NCI-H524 treated with DMSO at 0.1 percent for 48 hours (cell line): ENCODE results near the gene MAGI2.
A peak's percentile ranks its signal among the peaks of the same experiment; 100 is the strongest.
"Not testable (repeated sequence)": the region's sequence is repeated elsewhere in the genome, so short reads cannot be mapped to it uniquely, and the experiment has no call there.

Experiments
- DNase-seq: peaks from one replicate; lab custom pipeline; 2025; lab: John Stamatoyannopoulos, UW

MAGI2 gene

DNA sequence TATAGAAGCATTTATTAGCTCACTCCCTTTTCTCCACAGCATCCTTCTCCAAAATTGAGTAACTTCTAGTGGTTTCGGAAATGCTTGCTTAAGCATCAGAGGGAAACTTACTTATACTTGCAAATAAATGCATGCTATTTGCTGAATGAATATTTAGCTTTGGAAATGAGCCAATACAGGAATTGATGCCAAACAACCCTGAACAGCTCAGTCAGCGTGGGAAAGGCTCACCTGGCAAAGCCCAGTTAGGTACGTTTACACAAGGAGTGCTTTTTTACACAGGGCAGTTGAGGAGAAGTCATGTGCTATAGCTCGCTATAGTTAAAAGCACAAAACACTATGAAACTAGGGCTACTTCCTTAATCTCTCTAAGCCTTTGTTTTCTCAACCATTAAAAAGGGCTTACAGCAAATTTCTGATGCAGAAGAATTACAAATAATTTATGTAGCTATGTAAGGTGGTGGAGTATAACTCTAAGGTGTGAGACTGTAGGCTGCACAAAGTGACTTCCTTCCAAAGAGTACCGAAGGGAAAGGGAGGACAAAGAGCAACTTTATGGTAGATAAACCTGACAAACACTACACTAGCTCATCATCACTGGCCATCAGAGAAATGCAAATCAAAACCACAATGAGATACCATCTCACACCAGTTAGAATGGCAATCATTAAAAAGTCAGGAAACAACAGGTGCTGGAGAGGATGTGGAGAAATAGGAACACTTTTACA lies 1156.7 kb downstream of the MAGI2 start:
- no peak for DNase-seq

DNA sequence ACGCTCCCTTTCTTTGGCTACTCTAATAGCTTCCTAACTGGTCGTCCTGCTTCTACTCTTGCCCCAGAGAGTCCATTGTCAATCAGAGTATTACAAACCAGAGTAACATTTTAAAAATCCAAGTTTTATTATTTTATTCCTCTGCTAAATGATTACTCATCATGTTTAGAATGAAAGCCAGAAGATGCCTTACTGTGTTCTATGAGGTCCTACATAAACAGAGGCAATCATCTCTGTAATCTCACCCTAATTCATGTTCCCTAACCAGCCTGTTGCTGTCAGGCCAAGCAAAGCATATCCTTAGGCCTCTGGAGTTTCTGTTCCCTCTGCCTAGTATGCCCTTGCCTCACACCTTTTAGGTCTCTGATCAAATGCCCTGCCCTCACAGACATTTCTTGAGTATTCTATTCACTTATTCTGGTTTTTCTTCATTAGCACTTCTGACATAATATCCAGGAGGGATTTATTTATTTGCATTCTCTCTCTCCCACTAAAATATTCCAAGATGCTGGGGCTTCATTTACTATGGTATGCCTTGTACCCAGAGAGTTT lies 1157.3 kb downstream of the MAGI2 start:
- DNase-seq, result no peak

DNA sequence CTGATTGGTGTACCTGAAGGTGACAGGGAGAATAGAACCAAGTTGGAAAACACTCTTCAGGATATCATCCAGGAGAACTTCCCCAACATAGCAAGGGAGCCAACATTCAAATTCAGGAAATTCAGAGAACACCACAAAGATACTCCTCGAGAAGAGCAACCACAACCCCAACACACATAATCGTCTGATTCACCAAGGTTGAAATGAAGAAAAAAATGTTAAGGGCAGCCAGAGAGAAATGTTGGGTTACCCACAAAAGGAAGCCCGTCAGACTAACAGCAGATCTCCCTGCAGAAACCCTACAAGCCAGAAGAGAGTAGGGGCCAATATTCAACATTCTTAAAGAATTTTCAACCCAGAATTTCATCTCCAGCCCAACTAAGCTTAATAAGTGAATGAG lies 1164.0 kb downstream of the MAGI2 start:
- DNase-seq, result not testable (repeated sequence)

DNA sequence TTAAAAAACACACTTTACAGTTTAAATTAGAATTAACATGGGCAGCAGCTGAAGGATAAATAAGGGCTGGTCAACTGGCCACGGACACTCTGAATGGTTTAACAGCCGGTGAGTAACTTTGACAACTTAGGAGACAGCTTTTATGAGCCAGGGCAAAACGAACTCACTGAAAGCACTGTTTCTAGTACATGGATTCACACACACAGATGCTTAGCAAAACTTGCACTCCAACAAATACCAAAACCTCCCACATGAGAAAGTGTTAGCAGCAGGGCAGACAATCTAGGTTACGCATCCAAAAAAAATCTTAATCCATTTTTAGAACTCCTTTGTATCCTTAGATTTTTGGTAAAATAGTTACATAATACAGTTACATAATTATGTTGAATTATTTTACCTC lies 1168.5 kb downstream of the MAGI2 start:
- DNase-seq, result no peak

DNA sequence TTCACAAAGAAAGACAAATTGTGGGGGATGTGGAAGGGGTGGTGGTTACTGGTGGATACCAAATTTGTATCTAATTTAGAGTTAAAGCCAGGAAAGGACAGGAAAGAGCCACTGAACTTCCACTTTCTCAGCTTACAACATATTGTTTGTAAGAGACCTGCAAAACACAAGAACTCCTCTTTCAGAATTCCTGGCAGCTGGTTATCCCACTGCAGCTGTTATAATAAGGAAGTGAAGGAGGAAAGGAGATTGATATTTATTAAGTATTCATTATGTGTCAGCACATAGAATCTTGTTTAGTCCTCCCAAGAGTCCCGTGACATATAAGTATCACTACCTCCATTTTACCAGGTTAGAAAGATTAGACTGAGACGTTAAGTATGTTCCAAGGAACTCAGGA lies 1173.2 kb downstream of the MAGI2 start:
- no peak for DNase-seq

DNA sequence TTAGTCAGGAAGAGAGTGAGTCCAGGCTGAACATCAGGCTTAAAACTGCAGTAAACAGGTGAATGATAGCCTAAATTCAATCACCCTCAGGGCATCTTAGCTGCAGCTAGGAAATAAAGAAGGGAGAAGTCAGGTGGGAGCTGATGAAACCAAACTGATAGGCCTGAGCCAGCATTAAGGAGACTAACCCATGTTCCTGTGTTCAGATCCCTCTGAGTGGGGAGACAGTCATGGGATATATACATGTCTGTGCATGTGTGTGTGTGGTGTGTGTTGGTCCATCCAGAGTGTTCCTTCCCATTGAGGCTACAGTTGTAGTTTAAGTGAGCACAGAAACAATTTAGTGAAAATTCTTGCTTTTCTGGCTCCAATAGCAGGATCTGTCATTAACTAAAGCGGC lies 1174.0 kb downstream of the MAGI2 start:
- DNase-seq, result no peak

DNA sequence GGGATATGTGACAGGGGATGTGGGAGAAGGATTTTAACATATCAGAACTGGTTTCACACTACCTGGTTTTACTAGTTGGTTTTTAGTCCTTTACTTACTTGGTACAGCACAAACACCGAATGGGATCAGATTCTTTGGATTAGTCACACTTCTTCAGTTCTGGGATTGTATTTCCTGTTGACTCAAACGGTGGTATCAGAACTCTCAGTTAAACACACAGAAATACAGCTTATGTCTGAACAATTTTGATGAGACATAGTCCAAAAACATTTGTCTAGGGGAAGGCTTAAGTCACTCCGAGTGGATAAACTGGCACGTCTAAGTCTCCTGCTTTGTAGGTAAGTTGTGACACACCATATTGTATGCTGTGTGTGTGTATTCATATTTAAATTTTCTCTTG lies 1174.4 kb downstream of the MAGI2 start:
- no peak for DNase-seq

DNA sequence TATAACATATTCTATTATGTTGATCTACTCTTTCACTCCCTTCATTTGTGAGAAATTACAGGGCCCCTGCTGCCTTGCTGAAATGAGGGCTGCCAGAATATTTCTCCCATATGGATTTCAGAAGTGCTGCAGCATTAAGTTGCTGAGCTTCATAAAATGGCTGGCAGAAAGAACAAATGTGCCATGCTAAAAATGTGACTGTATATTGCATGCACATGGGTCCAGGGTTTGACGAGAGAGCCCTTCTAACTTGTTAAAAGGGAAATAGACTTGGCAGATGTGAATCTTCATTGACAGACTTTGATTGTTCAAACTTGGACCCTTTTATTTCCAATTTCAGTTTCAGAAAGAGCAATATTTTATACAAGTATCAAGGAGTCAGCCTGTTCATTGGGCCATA lies 1186.3 kb downstream of the MAGI2 start:
- DNase-seq, result no peak

DNA sequence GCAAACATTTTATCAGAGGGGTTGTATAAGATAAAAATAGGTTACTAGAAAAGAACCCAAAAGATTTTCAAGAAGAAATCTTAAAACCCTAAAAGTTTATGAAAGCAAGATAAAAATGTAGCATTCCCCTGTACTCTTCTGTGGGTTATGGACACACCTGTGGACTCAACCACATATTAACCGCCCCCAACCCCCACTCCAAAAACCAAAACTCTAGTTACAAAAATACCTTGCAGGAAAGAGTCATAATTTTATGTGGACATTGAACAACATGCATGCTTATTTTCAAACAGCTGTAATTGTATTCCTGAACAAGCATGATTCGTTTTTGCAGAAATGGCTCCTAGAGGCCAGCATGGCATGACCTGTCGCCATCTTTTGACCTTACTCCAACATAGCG lies 1188.0 kb downstream of the MAGI2 start:
- no peak for DNase-seq

DNA sequence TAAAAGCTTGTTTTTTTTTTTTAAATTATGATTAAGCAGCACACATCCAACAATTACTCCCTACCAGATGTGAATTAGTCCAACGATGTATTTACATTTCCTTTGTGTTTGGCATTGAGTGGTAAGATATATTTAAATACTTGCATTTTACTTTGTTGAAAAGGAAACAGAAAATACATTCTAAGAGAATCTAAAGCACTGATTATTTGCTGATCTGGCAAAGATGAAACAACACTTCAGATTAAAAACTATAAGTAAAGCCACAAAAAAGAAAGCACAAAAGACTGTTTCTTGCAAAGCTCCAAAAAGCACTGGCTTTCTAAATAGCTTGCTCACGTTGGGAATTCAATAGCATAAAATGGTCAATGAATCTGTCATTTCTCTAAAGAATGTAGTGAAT lies 1188.4 kb downstream of the MAGI2 start:
- DNase-seq, result no peak

DNA sequence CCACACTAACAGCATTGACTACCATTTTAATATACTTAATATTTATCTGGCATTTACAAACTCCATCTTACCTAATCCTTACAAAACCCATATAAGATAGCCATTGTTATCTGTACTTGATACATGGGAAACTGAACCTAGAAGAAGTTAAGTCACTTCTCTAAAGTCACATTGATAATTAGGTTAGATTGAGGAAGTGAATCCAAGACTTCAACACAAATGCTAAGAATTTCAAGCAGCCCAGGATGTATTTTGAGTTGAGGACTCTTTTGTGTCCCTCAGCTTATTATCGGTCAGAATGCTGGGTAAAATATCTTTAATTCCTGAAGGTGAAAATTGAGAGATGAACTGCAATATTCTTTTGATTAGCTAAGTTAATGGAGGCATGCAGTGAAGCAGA lies 1189.4 kb downstream of the MAGI2 start:
- DNase-seq, result no peak

DNA sequence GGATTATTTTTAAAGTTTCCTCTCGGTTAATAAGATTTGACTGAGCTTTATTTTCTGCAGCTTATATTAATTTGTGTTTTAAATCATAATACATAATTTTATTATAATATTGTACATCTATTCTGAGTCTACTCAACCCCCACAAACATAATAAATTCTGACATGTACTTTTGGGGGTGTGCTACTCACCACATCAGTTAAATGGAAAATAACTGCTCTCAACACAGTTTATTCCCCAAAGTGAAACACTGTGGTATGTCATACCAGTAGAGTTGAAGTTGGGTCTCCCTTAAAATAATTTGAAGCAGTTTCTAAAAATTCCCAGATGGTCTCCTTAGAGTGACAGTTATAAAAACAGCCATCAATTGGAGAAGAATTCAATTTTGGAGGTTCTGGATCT lies 1191.7 kb downstream of the MAGI2 start:
- no peak for DNase-seq

DNA sequence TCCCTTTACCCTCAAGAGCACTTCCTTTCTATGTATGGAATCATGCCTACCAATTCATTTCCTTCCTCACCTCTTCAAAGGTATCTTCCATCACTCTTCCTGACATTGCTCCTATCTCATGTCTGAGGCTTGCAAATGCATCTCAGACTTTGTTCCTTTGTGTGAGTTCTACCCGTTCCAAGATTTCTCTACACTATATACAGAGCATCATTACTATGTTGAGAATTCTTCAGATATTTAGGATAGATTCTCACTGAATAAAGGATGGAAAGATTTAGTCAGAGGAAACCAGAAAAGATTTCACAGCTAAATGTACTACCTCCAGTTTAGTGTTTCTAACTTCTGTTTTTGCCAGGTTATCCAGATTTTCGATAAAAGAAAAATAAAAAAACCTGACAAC lies 1192.2 kb downstream of the MAGI2 start:
- no peak for DNase-seq

DNA sequence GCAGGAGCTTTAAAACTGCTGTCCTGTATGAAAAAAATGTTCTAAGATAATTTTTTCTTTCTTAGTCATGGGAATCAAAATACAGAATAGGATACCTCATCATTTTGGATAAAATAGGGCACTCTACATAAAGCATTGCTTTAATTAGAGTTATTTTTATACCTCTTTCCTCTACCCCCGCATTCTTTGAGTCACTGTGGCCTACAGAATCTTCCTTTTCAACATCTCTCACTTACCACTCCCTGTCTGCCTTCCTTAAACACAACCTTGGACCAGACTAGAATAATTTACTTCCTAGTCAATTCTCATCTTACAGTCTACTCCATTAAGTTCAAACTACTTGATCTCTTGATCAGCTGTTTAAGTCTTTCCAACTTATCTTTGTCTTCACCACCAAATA lies 1192.6 kb downstream of the MAGI2 start:
- no peak for DNase-seq

DNA sequence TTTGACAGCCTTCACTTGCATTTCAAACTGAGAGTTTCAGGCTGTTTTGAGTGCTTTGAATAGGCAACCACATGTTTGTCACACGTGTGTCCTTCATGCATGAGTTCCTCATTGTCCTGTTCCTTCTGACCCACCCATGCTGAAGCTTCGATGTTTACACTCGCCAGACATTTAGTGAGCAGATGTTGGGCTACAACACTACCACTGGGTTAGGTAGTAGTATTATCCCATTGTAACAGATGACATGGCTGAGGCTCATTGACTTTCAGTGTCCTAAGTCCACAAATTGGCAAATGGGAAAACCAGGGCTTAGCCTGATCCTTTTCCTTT lies 1198.8 kb downstream of the MAGI2 start:
- peak; percentile 16 for DNase-seq

DNA sequence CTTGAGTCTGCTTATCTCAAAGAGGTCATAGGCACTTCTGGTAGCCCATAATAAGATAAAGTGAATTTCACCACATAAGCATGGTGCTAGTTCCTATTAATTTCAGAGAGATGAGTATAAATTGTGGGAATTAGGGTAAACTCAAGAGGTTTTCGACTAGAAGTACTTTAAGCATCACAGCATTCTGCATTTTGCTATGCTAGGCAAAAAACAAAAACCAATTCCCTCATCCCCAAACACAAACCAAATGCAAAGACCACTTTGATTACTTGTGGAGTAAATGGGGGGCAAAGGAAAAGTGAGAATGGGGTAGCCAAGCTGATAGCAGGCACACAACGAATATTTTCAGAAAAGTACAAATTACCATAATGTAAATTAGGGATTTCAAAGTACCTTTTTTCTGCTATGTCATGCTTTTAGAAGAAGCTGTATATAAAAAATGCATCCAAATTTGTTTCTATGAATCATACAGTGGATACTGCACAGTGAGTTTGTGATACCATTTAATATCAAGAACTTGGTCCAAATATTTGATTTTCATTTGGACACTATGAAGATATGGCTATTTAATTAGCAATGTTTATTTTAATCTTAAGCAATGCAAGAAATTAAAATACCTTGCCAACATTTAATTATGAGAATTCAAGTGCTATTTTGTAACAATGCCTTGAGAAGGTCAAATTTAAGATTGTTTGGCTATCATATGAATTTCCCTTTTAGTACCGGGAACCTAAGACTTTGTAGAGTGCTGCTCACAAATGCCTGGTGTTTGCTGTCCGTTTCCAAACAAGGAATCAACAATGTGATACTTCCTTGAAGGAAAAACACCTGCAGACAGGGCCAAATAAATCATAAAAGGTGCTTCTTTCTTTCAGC lies 1199.4 kb downstream of the MAGI2 start:
- DNase-seq, result no peak

DNA sequence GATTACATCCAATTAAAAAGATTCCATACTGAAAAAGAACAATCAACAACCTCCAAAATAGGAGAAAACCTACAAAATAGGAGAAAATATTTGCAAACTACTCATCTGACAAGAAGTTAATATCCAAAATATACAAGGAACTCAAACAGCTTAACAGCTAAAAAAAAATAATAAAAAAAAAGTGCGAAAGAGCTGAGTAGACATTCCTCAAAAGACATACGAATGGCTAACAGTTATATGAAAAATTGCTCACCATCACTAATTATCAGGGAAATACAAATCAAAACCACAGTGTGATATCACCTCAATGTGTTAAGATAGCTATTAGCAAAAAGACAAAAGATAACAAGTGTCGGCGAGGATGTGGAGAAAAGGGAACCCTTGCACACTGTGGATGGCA lies 1204.6 kb downstream of the MAGI2 start:
- no peak for DNase-seq

DNA sequence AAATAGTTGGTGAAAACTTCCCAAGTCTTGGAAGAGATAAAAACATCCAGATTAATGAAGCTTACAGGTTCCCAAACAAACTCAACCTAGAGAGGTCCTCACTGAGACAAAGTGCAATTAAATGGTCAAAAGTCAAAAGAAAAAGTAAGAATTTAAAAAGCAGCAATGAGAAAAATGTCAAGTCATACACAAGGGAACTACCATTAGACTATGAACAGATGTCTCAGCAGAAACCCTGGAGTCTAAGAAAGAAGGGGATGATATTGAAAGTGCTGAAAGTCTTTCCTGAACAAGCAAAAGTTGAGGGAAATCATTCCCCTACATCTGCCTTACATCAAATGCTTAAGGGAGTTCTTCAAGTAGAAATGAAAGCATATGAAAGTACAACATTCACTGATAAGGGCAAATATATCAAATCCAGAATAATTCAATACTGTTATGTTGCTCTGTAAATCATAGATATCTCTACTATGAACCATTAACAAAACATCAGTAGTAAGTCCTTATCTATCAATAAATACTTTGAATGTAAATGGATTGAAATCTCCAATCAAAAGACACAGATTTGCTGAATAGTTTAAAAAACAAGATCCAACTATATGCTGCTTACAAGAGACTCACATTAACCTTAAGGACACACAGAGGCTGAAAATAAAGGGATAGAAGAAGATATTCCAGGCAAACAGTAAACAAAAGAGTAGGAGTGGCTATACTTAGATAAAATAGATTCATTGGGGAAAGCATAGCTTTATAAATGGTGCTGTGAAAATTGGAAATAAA lies 1205.4 kb downstream of the MAGI2 start:
- DNase-seq, result no peak

DNA sequence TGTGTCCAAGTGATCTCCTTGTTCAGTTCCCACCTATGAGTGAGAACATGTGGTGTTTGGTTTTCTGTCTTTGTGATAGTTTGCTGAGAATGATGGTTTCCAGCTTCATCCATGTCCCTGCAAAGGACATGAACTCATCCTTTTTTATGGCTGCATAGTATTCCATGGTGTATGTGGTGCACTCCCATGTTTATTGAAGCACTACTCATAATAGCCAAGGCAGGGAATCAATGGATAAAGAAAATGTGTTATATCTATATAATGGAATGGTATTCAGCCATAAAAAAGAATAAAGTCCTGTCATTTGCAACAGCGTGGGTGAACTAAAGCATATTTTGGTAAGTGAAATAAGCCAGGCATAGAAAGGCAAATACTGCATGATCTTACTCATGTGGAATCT lies 1213.3 kb downstream of the MAGI2 start:
- DNase-seq, result not testable (repeated sequence)

DNA sequence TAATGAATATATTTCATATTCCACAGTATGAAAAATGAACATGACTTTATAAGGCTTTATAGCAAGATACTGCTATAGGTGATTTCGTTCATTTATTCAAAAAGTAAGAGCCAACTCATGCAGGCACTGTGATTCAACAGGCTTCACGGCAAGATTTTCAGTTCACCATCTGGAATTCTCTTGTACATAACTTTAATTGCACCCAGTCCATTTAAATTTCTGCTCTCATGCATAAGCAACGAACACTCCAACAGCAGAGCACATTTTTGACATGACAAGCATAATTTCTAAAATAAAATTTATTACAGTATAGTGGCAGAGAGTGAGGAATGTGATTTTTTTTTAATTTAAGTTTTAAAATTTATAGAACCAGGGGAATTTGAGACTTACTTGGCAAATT lies 1218.8 kb downstream of the MAGI2 start:
- DNase-seq, result no peak

DNA sequence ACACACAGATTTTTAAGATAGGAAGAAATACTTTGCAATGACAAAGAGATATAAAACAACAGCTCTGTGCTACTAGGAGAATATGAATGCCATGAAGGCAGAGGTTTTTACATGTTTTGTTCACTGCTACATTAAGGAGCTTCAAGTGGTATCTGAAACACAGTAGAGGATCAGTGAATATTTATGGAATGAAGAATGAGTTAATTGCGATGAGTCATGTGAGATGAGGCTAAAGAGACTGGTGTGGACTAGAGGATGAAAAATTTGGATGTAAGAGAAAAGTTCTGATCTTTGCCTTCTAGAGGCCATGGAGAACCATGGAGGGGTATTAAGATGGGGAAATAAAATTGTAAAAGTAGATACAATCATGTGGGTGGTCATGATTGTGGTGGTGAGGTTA lies 1220.7 kb downstream of the MAGI2 start:
- no peak for DNase-seq

DNA sequence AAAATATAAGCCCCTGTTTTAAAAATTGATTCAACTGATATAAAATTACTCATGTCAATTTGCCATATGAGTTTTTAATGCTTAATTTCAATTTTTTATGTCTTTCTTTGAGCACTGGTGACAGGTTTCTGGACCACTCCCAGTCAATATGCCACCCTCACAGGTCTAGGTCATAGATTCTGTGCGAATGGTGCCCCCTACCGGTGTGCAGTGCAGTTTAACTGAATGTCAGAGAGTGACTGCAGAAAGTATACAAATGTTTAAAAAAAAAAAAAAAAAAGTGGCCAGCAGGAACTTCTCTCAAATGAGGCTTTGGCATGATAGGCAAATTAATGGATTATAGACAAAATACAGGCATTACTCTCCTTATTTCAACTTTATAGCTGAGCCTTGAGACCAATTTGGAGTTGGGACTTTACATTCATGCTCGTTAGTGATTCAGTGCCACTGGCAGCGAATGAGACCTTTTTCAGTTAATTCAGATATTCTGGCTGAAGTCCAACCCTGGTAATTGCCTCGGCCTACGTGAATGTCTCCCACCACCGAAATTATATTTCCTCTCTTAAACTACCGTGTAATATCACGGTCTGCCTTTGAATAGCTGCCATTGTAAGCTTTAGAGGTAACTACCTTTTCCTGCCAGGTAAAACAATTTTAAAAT lies 1227.3 kb downstream of the MAGI2 start:
- no peak for DNase-seq
